IPS-15b (cell line): ENCODE measurements around the gene METRN.

Source experiments
- H3K27me3 ChIP-seq: one replicate; pipeline ENCODE4 v1.6.1; 2013; ENCODE audit warnings: low read length; ENCODE audit not compliant: control insufficient read depth, insufficient read depth
- H3K36me3 ChIP-seq: one replicate; pipeline ENCODE4 v1.6.1; 2013; ENCODE audit warnings: low read length; ENCODE audit not compliant: control insufficient read depth, insufficient read depth
- H3K4me1 ChIP-seq: one replicate; pipeline ENCODE4 v1.6.1; 2013; ENCODE audit warnings: mild to moderate bottlenecking, low read length; ENCODE audit not compliant: control insufficient read depth, insufficient read depth
- H3K4me3 ChIP-seq: one replicate; pipeline ENCODE4 v1.5.1; 2013; ENCODE audit warnings: low read depth, low read length
- H3K9ac ChIP-seq: one replicate; pipeline ENCODE4 v1.6.1; 2013; ENCODE audit warnings: low read depth, mild to moderate bottlenecking, low read length
- H3K9me3 ChIP-seq: one replicate; pipeline ENCODE4 v1.6.1; 2013; ENCODE audit warnings: mild to moderate bottlenecking, low read length; ENCODE audit not compliant: control insufficient read depth, insufficient read depth

METRN gene

DNA sequence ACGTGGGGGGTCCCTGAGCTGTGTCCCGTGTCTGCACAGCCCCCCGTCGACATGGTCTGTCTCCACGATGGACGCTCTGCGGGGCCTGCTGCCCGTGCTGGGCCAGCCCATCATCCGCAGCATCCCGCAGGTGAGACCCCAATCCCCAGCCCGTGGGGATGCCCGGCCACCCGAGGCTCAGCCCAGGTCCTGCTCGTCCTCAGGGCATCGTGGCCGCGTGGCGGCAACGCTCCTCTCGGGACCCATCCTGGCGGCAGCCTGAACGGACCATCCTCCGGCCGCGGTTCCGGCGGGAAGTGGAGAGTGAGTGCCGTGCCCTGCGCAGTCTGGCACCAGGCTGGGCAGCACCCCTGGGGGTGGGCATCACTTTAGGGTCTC lies 50.6 kb downstream of the METRN start:
- H3K27me3 ChIP-seq, result no peaks in the 10 kb centered on the region

DNA sequence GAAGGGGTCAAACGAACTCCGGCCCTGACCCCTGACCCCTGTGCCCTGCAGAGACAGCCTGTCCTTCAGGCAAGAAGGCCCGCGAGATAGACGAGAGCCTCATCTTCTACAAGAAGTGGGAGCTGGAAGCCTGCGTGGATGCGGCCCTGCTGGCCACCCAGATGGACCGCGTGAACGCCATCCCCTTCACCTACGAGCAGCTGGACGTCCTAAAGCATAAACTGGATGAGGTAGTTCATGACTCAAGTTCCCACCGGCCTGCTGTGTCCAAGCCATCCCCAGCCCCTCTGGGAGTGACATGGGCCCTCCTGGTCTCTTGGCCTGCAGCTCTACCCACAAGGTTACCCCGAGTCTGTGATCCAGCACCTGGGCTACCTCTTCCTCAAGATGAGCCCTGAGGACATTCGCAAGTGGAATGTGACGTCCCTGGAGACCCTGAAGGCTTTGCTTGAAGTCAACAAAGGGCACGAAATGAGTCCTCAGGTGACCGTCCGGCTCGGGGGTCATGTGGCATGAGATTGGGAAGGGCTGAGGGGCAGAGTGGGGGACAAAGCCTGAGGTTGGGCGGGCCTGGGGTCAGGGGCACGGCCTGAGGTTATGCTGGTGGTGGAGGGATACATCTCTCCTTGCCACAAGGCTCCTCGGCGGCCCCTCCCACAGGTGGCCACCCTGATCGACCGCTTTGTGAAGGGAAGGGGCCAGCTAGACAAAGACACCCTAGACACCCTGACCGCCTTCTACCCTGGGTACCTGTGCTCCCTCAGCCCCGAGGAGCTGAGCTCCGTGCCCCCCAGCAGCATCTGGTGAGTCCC lies 51.3 kb downstream of the METRN start:
- Histone ChIP-seq H3K9ac (no peak overlapping the region), H3K9me3 (no peaks in the 10 kb centered on the region), H3K27me3 (no peaks in the 10 kb centered on the region), H3K4me3 (no peak overlapping the region), H3K4me1 (no peaks in the 10 kb centered on the region), H3K36me3 (no peaks in the 10 kb centered on the region)

More for the DNA sequence above, 50.6 kb downstream of the METRN start:
- H3K9ac ChIP-seq, result no peak overlapping the region
- no peaks in the 10 kb centered on the region for H3K36me3 ChIP-seq
- H3K4me3 ChIP-seq, result no peak overlapping the region
- H3K9me3 ChIP-seq, result no peaks in the 10 kb centered on the region
- H3K4me1 ChIP-seq, result no peaks in the 10 kb centered on the region

DNA sequence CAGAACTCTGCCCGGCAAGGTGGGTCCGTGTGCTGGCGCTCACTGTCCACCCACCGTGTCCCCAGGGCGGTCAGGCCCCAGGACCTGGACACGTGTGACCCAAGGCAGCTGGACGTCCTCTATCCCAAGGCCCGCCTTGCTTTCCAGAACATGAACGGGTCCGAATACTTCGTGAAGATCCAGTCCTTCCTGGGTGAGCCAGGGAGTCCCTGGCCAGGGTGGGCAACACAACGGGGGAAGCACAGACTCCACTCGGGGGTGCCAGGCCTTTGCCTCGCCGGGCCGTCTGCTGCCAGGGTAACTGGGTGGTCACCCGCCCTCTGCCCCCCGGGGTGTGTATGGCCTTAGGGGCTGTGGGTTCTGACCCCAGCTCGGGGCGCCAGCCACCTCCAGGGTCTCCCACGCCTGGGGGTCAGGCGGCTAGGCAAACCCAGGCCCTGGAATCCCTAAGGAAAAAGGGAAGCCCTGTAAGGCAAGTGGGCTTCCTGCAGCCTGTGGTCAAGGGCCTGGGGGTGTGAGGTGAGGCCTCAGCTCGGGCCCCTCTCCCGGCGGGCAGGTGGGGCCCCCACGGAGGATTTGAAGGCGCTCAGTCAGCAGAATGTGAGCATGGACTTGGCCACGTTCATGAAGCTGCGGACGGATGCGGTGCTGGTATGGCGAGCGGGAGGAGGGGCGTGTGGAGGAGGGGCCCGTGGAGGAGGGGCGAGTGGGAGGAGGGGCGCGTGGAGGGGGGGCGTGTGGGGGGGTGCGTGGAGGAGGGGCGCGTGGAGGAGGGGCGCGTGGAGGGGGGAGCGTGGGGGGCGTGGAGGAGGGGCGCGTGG lies 52.1 kb downstream of the METRN start:
- Histone ChIP-seq H3K27me3 (no peaks in the 10 kb centered on the region), H3K9me3 (no peaks in the 10 kb centered on the region), H3K9ac (no peak overlapping the region), H3K4me1 (no peaks in the 10 kb centered on the region), H3K36me3 (no peaks in the 10 kb centered on the region), H3K4me3 (no peak overlapping the region)

DNA sequence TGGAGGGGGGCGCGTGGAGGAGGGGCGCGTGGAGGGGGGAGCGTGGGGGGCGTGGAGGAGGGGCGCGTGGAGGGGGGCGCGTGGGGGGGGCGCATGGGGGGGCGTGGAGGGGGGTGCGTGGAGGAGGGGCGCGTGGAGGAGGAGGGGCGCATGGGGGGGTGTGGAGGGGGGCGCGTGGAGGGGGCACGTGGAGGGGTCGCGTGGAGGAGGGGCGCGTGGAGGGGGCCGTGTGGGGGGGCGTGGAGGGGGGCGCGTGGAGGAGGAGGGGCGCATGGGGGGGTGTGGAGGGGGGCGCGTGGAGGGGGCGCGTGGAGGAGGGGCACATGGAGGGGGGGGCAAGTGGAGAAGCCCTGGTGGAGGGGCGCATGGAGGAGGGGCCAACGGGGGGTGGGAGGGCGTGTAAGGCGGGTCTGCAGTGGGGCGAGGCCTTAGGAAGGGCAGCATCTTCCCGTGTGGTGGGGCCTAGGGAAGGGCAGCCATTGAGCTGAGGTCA lies 52.9 kb downstream of the METRN start:
- Histone ChIP-seq H3K4me3 (no peak overlapping the region), H3K27me3 (no peaks in the 10 kb centered on the region), H3K9ac (no peak overlapping the region), H3K4me1 (no peaks in the 10 kb centered on the region), H3K9me3 (no peaks in the 10 kb centered on the region), H3K36me3 (no peaks in the 10 kb centered on the region)

DNA sequence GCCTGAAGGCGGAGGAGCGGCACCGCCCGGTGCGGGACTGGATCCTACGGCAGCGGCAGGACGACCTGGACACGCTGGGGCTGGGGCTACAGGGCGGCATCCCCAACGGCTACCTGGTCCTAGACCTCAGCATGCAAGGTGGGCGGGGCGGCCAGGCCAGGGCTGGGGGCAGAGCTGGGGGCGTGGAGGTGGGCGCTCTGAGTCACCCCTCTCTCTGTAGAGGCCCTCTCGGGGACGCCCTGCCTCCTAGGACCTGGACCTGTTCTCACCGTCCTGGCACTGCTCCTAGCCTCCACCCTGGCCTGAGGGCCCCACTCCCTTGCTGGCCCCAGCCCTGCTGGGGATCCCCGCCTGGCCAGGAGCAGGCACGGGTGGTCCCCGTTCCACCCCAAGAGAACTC lies 53.5 kb downstream of the METRN start:
- H3K27me3 ChIP-seq, result no peaks in the 10 kb centered on the region
- no peak overlapping the region for H3K9ac ChIP-seq
- H3K36me3 ChIP-seq, result no peaks in the 10 kb centered on the region
- no peak overlapping the region for H3K4me3 ChIP-seq
- H3K4me1 ChIP-seq, result no peaks in the 10 kb centered on the region
- H3K9me3 ChIP-seq, result no peaks in the 10 kb centered on the region
